HepG2 (cell line): ENCODE measurements around the gene HOXC4. TPM values are rescaled to one million over a fixed set of nuclear protein-coding genes. Genes with fewer than 3 reads are reported as not detected.

ENCODE experiments used
- ATAC-seq: fragments of 200-7000 bp; cut with Tn5 transposase; 3 replicates; pipeline ENCODE4 v1.9.1; 2020; ENCODE audit warnings: mild to moderate bottlenecking, moderate library complexity
- BruUV-seq: library from RNA; stranded (reverse); fragments of 400-500 nt; replicated peaks from 2 replicates; lab custom pipeline; 2021; lab: Mats Ljungman, UMichigan
- CTCF ChIA-PET: fragments of 300-600 bp; formaldehyde crosslinking; extraction: SDS; loops from one replicate; lab custom pipeline; 2021; ENCODE audit warnings: low total read pairs, inconsistent platforms, low intra/inter-chr PET ratio; lab: Yijun Ruan, JAX
- POLR2A ChIA-PET: fragments of 350-600 bp; sonication (Branson Sonifier 250); formaldehyde crosslinking; loops from one replicate; lab custom pipeline; 2020; ENCODE audit warnings: antibody characterized with exemption, inconsistent platforms; lab: Yijun Ruan, JAX
- DNase-seq: peaks from one replicate; pipeline ENCODE4 v3.0.0-alpha.2; 2015; ENCODE audit warnings: low spot score
- FAIRE-seq: peaks from 3 replicates; lab custom pipeline; 2011; peaks lifted over from hg19 to GRCh38; lab: Jason Lieb, UNC
- H2AFZ ChIP-seq: one replicate; pipeline ENCODE4 v1.6.1; 2011; ENCODE audit warnings: low read length, inconsistent platforms
- H3K27ac ChIP-seq: fragments of 300-600 bp; 3 replicates; pipeline ENCODE4 v1.8.0; 2011; ENCODE audit warnings: mixed run types, mild to moderate bottlenecking, mixed read lengths, low read length, inconsistent platforms; ENCODE audit not compliant: insufficient read depth; ENCODE audit errors: extremely low read length
- H3K27me3 ChIP-seq, 2 experiments: fragments of 200-600 bp in 1 of 2; 2 replicates in 1 of 2; 3 replicates in 1 of 2; pipeline versions ENCODE4 v1.6.0 to v1.8.0; 2011; ENCODE audit warnings: low read length in 2 of 2, mild to moderate bottlenecking in 2 of 2, moderate library complexity in 2 of 2, inconsistent platforms in 1 of 2; ENCODE audit not compliant: insufficient read depth in 2 of 2, control insufficient read depth in 1 of 2
- H3K36me3 ChIP-seq, 2 experiments: fragments of 200-600 bp in 1 of 2; replicated peaks in 1 of 2; 2 replicates in 1 of 2; 3 replicates in 1 of 2; pipeline versions ENCODE4 v1.5.1 to v1.8.0; 2011; ENCODE audit warnings: low read length in 2 of 2, inconsistent platforms in 1 of 2; ENCODE audit not compliant: insufficient read depth in 2 of 2, control insufficient read depth in 1 of 2
- H3K4me1 ChIP-seq: 2 replicates; pipeline ENCODE4 v1.5.1; 2012; ENCODE audit warnings: low read length, inconsistent platforms; ENCODE audit not compliant: insufficient read depth
- H3K4me2 ChIP-seq: 2 replicates; pipeline ENCODE4 v1.6.0; 2011; ENCODE audit warnings: low read depth, low read length, inconsistent platforms
- H3K4me3 ChIP-seq, 3 experiments: fragments of 200-600 bp in 1 of 3; sonication (generic), shearing (Covaris generic) in 1 of 3; replicated peaks in 1 of 3; 2 replicates each; pipeline ENCODE4 v1.5.1; 2011 to 2016; ENCODE audit warnings: low read length in 3 of 3, inconsistent platforms in 2 of 3, low read depth in 2 of 3, mild to moderate bottlenecking in 2 of 3, control low read depth in 1 of 3, mixed read lengths in 1 of 3; ENCODE audit not compliant: insufficient read depth in 1 of 3
- H3K79me2 ChIP-seq: one replicate; pipeline ENCODE4 v1.6.1; 2011; ENCODE audit warnings: low read length, inconsistent platforms; ENCODE audit not compliant: insufficient read depth
- H3K9ac ChIP-seq: 2 replicates; pipeline ENCODE4 v1.6.0; 2011; ENCODE audit warnings: mild to moderate bottlenecking, low read depth, low read length, inconsistent platforms; ENCODE audit not compliant: insufficient read depth
- H3K9me3 ChIP-seq: 2 replicates; pipeline ENCODE4 v1.5.1; 2012; ENCODE audit warnings: mild to moderate bottlenecking, low read length
- H4K20me1 ChIP-seq: 2 replicates; pipeline ENCODE4 v1.6.0; 2011; ENCODE audit warnings: inconsistent platforms, mild to moderate bottlenecking, low read length, moderate library complexity; ENCODE audit not compliant: insufficient read depth
- CENPX ChIP-seq: sonication (generic); formaldehyde crosslinking; IDR thresholded peaks from 2 replicates; pipeline ENCODE4 v1.9.0; 2021; ENCODE audit warnings: mild to moderate bottlenecking, missing genetic modification reagents, moderate library complexity
- FOXP1 ChIP-seq, 2 experiments: fragments of 450-650 bp in 1 of 2; IDR thresholded peaks; 2 replicates each; pipeline ENCODE4 v1.6.1; 2017 to 2018; ENCODE audit warnings: antibody characterized with exemption in 1 of 2
- GLI4 ChIP-seq: sonication (generic); formaldehyde crosslinking; IDR thresholded peaks from 2 replicates; pipeline ENCODE4 v1.5.1; 2020; ENCODE audit warnings: missing genetic modification reagents, mild to moderate bottlenecking, moderate library complexity, borderline replicate concordance
- NAIF1 ChIP-seq: sonication (generic); formaldehyde crosslinking; IDR thresholded peaks from 2 replicates; pipeline ENCODE4 v1.5.0; 2020; ENCODE audit warnings: mild to moderate bottlenecking, missing genetic modification reagents, borderline replicate concordance
- PTBP1 ChIP-seq: fragments of 200-400 bp; formaldehyde crosslinking; IDR thresholded peaks from 2 replicates; pipeline ENCODE4 v1.6.1; 2018; ENCODE audit warnings: low read length, low read depth; ENCODE audit not compliant: poor library complexity, severe bottlenecking
- RARG ChIP-seq: sonication (generic); formaldehyde crosslinking; IDR thresholded peaks from 2 replicates; pipeline ENCODE4 v1.4.0; 2020; ENCODE audit warnings: low read depth, mild to moderate bottlenecking, missing genetic modification reagents
- SETDB1 ChIP-seq: sonication (generic); formaldehyde crosslinking; IDR thresholded peaks from 2 replicates; pipeline ENCODE4 v1.5.1; 2020; ENCODE audit warnings: missing genetic modification reagents, mild to moderate bottlenecking, borderline replicate concordance
- ZNF207 ChIP-seq: fragments of 450-650 bp; IDR thresholded peaks from 2 replicates; pipeline ENCODE4 v1.6.1; 2016; ENCODE audit warnings: antibody characterized with exemption, borderline replicate concordance
- WGBS: methylation state at CpG from one replicate; pipeline ENCODE4 v1.1.6; 2017; ENCODE audit warnings: low lambda C conversion rate; 5-methylcytosine and 5-hydroxymethylcytosine counted together
- in situ Hi-C: cut with HindIII; loops from 2 replicates; pipeline ENCODE4 v1.10.0; 2017; ENCODE audit warnings: low pct_unique_long_range_greater_than_20kb; ENCODE audit not compliant: extremely low pct_ligation_motif_present
- intact Hi-C: fragments of 100-400 bp; cut with micrococcal nuclease; formaldehyde crosslinking; loops from one replicate; pipeline ENCODE4 v1.10.0; 2022; ENCODE audit not compliant: unreplicated experiment
- polyA plus RNA-seq, 8 experiments: library from polyadenylated mRNA; depleted of rRNA in 3 of 8; stranded (reverse) in 7 of 8; unstranded in 1 of 8; fragments of >200 nt; fragmentation: Illumina TruSeq in 4 of 8; extraction: Trizol in 4 of 8; gene quantifications; 2 replicates each; pipeline versions ENCODE4 v1.2.1 to v1.2.3, GENCODE V29; 2011 to 2016; ENCODE audit warnings: low read depth in 4 of 8, missing spikeins in 1 of 8, mixed read lengths in 1 of 8; ENCODE audit not compliant: insufficient read depth in 1 of 8
- total RNA-seq, 5 experiments: library from RNA; depleted of rRNA; stranded (reverse); fragments of >200 nt; fragmentation: Illumina TruSeq; extraction: Trizol; gene quantifications; 2 replicates each; pipeline ENCODE4 v1.2.3, GENCODE V29; 2016; ENCODE audit warnings: low read depth in 1 of 5

HOXC4 gene
- total and polyA plus RNA-seq, 2 of the 13 experiments (the other 11 are each of a cell fraction or from before 2014, with no cell fraction given) = not detected

- TF ChIP-seq RARG (CRISPR knock-in tag) (no peak), FOXP1 (IDR thresholded peaks at IDR 0.05) (no peak), FOXP1 (CRISPR knock-in tag; IDR thresholded peaks at IDR 0.05) (no peak), SETDB1 (no peak), GLI4 (CRISPR knock-in tag) (no peak), NAIF1 (CRISPR knock-in tag) (no peak), CENPX (CRISPR knock-in tag) (no peak), PTBP1 (no peak), ZNF207 (no peak)
- 14% methylated on average over 26 of the region's 26 CpGs for WGBS
- in situ Hi-C loops (no loop called here), intact Hi-C loops (loop anchor here (10.0 kb wide), 1 partner anchor 359 kb away; the partner anchor contains the start of gene GPR84)
- DNase-seq = no peak
- Histone ChIP-seq H4K20me1 (no peaks in the 10 kb centered on the region), H3K79me2 (no peaks in the 10 kb centered on the region), H3K36me3 (no peaks in the 10 kb centered on the region), H3K9me3 (no peaks in the 10 kb centered on the region), H3K4me1 (peaks cover 25% of the 10 kb centered on the region), H3K27me3 (peaks cover 29 to 91% of the 10 kb centered on the region in 2 experiments), H3K27ac (no peak overlapping the region), H3K9ac (no peak overlapping the region), H2AFZ (no peak overlapping the region), H3K4me2 (peak overlapping the region; percentile 73), H3K4me3 (peak overlapping the region in 1 of 3 experiments; percentile 42; a peak in 3 of 6 replicates)
- BruUV-seq = no TSS peak
- FAIRE-seq = no peak
- ATAC-seq = peak; percentile 19; the same call in 2 of the 3 replicates
- ChIA-PET POLR2A (interaction anchor here (0.7 to 1.4 kb wide), 3 partner anchors 189 to 275 kb away, joined by 3 read pairs; partner anchors contain the start of genes CBX5 and HNRNPA1), CTCF (interaction anchor here (1.1 to 3.3 kb wide), 6 partner anchors 16 to 210 kb away, joined by 3 to 48 read pairs (median 12); no protein-coding TSS in a partner anchor)
Observed at GRCh38 chr12:54005531-54005852, 48.1 kb upstream of the HOXC4 start.
